ENCODE results near the gene USP25. TPM values are rescaled to one million over a fixed set of nuclear protein-coding genes. Genes with fewer than 3 reads are reported as not detected.

Gene USP25
- total RNA-seq, 1 experiment from 2014 or later: 42.0 TPM

DNA sequence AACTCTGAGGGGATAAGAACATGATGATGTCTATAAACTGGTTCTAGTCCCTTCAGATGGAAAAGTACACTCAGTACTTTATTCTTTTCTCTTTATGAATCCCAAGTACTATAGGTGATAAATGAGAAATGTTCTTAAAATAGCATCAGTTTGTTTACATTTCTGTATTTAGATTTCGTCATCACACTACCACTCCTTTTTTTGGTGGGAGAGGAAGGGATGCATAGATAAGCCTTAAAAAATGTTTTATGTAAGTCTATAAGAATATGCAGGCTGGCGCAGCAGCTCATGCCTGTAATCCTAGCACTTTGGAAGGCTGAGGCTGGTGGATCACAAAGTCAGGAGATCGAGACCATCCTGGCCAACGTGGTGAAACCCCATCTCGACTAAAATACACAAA, 144.8 kb downstream of the USP25 start (continued):
- TF ChIP-seq, protein P1, sequence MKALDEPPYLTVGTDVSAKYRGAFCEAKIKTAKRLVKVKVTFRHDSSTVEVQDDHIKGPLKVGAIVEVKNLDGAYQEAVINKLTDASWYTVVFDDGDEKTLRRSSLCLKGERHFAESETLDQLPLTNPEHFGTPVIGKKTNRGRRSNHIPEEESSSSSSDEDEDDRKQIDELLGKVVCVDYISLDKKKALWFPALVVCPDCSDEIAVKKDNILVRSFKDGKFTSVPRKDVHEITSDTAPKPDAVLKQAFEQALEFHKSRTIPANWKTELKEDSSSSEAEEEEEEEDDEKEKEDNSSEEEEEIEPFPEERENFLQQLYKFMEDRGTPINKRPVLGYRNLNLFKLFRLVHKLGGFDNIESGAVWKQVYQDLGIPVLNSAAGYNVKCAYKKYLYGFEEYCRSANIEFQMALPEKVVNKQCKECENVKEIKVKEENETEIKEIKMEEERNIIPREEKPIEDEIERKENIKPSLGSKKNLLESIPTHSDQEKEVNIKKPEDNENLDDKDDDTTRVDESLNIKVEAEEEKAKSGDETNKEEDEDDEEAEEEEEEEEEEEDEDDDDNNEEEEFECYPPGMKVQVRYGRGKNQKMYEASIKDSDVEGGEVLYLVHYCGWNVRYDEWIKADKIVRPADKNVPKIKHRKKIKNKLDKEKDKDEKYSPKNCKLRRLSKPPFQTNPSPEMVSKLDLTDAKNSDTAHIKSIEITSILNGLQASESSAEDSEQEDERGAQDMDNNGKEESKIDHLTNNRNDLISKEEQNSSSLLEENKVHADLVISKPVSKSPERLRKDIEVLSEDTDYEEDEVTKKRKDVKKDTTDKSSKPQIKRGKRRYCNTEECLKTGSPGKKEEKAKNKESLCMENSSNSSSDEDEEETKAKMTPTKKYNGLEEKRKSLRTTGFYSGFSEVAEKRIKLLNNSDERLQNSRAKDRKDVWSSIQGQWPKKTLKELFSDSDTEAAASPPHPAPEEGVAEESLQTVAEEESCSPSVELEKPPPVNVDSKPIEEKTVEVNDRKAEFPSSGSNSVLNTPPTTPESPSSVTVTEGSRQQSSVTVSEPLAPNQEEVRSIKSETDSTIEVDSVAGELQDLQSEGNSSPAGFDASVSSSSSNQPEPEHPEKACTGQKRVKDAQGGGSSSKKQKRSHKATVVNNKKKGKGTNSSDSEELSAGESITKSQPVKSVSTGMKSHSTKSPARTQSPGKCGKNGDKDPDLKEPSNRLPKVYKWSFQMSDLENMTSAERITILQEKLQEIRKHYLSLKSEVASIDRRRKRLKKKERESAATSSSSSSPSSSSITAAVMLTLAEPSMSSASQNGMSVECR (CRISPR knock-in tag; IDR thresholded peaks at IDR 0.05; ENCODE audit: borderline replicate concordance): no peak
- TF ChIP-seq ATF2 (CRISPR knock-in tag; IDR thresholded peaks at IDR 0.05; ENCODE audit: borderline replicate concordance, low read depth) (no peak), AFF4 (CRISPR knock-in tag; IDR thresholded peaks at IDR 0.05; ENCODE audit: borderline replicate concordance) (no peak), ZNF219 (CRISPR knock-in tag; IDR thresholded peaks at IDR 0.05; ENCODE audit: borderline replicate concordance) (no peak), GTF2I (CRISPR knock-in tag; conservative IDR thresholded peaks at IDR 0.05) (no peak), AR (CRISPR knock-in tag; IDR thresholded peaks at IDR 0.05) (no peak)

GRCh38 chr21:15875286-15875685, 145.5 kb downstream of the USP25 start:
- peaks cover 37% of the 10 kb centered on the region for H3K36me3 Mint-ChIP-seq
- H3K27ac Mint-ChIP-seq: no peak overlapping the region
- no peaks in the 10 kb centered on the region for H3K27me3 Mint-ChIP-seq (ENCODE audit: low read depth)
- H3K4me3 Mint-ChIP-seq: no peak overlapping the region
- POLR2A ChIA-PET: no interaction called here
- DNase-seq (ENCODE audit: low spot score): no peak
- TF ChIP-seq ZNF317 (CRISPR knock-in tag; IDR thresholded peaks at IDR 0.05; ENCODE audit: borderline replicate concordance, low read depth): no peak
- no peak for TF ChIP-seq SMAD4 (CRISPR knock-in tag; IDR thresholded peaks at IDR 0.05)
- no peak for TF ChIP-seq CTCF (IDR thresholded peaks at IDR 0.05)
- CTCF ChIA-PET: no interaction called here
- H3K4me1 Mint-ChIP-seq: no peaks in the 10 kb centered on the region
- H3K9me3 Mint-ChIP-seq: peaks cover 5% of the 10 kb centered on the region
- no peak for ATAC-seq
